LNCAP (cell line): ENCODE measurements around the gene POMGNT1.

ENCODE experiments used
- TF ChIP-seq, protein P1 (sequence below): fragments of 450-650 bp; IDR thresholded peaks from 2 replicates; pipeline ENCODE4 v1.5.1; 2017; ENCODE audit warnings: mild to moderate bottlenecking

The POMGNT1 gene

DNA sequence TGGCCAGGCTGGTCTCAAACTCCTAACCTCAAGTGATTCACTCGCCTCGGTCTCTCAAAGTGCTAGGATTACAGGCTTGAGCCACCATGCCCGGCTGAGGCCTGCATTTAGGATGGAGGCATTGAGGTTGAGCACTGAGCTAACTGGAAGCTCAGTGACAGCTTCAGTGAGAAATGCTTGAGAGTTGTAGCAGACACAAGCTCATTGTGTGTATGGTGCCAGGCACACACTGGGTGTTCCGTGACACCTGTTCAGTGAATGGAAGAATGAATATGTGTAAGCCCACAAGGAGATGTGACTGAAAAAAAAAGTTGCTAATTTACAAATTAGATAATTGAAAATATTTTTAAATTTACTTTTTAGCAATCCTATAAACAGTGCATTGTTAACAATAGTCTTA is 26.7 kb upstream of the POMGNT1 start:
- TF ChIP-seq, protein P1, sequence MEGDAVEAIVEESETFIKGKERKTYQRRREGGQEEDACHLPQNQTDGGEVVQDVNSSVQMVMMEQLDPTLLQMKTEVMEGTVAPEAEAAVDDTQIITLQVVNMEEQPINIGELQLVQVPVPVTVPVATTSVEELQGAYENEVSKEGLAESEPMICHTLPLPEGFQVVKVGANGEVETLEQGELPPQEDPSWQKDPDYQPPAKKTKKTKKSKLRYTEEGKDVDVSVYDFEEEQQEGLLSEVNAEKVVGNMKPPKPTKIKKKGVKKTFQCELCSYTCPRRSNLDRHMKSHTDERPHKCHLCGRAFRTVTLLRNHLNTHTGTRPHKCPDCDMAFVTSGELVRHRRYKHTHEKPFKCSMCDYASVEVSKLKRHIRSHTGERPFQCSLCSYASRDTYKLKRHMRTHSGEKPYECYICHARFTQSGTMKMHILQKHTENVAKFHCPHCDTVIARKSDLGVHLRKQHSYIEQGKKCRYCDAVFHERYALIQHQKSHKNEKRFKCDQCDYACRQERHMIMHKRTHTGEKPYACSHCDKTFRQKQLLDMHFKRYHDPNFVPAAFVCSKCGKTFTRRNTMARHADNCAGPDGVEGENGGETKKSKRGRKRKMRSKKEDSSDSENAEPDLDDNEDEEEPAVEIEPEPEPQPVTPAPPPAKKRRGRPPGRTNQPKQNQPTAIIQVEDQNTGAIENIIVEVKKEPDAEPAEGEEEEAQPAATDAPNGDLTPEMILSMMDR, result no peak

DNA sequence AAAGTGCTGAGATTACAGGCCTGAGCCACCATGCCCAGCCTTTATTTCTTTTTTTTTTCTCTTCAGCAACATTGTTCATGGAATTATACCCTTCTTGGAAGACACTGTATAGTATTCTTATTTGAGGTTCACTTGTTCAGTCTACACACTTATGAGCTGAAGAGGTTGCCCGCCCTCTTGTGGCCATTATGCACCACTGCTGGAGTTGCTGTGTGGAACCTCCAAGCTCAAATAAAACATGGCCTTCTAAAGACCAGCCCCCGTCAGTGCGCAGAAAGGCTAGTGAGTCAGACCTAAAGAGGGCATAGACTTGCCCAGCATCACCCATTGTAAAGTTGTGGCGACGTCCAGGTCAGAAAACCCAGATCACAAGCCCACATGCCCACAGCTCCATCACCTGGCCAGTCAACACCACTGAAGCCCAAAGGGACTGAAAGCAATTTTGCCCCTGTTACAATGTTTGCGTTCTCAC is 25.3 kb upstream of the POMGNT1 start:
- TF ChIP-seq, protein P1, result peak; percentile 99

DNA sequence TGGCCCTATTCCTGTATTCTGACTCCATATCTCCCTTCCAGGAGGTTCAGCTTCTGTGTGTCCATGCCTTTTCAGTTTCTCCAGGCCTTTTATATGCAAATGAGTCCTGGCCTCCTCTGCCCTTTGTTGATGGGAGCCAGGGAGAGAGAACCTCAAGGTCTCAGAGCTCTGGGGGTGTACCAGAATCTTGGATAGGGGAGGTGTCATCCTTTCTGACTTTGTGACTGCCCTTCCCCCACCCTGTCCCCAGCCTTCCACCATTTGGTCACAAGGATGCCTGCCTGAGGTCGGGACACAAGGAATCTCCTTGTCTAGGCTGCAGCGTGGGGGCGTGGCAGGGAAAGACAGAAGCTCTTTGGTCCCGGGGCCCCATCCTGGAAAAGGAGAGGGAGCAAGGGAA is 23.5 kb upstream of the POMGNT1 start:
- TF ChIP-seq, protein P1, result no peak

DNA sequence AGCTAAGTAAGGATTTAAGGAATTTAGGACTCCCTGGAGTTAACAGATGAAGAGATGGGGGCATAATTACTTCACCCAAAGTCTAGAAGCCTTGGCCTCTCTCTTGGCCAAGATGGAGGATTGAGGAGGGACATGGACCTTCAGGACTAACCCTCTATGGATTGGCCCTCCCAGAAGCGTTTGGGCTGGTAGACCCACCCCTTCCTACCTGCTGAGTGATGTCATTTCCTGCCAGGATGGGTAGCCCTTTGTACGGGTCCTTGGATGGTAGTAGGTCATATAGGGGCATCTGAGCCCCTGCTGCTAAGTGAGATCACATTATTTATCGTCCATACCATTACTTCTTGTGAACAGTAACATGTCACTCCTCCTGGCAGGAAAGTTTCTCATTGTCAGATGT is 22.6 kb upstream of the POMGNT1 start:
- TF ChIP-seq, protein P1, result no peak

DNA sequence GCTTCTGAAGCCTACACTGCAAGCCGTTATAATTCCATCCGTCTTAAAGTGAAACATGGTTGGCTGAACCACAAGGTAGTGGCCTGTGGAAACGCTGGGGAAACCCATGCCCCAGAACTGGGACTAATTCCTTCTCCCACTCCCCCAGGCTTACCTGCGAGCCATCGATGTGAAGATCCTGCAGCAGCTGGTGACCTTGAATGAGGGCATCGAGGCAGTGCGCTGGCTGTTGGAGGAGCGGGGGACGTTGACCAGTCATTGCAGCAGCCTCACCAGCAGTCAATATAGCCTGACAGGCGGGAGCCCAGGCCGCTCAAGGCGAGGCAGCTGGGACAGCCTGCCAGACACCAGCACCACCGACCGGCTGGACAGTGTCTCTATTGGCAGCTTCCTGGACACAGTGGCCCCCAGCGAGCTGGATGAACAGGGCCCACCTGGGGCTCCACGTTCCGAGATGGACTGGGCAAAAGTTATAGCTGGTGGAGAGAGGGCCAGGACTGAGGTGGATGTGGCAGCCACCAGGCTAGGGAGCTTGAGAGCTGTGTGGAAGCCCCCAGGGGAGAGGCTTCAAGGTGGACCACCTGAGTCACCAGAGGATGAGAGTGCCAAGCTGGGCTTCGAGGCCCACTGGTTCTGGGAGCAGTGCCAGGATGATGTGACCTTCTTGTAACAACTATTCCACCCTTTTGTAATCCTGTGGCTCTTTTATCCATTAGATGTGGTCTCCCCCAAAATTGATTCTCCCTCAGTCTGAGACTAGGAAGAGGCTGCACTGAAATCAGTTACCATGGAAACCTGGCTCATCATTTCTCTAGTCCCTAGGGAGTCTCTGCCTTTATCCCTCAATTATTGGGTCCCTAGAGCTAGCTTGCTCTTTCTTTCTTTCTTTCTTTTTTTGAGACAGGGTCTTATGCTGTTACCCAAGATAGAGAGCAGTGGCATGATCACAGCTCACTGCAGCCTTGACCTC is 21.6 kb upstream of the POMGNT1 start:
- TF ChIP-seq, protein P1, result no peak

DNA sequence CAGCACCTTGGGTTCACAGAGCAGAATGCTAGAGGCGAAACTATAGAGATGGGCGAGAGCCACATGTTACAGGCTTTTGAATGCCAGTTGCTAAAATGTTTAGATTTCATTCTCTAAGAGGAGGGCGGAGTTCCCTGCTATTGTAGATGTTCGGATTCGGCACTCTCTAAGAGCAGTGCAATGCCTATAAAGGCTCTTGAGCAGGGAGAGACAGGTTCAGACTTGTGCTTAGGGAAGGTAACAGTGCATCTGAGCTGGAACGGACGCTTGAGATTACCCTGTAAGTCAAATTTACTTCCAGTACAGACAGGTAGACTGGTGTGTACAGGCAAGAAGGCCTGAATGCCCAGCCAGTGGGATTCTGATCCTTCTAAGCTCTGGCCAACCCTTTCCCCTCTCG is 20.2 kb upstream of the POMGNT1 start:
- TF ChIP-seq, protein P1, result no peak

DNA sequence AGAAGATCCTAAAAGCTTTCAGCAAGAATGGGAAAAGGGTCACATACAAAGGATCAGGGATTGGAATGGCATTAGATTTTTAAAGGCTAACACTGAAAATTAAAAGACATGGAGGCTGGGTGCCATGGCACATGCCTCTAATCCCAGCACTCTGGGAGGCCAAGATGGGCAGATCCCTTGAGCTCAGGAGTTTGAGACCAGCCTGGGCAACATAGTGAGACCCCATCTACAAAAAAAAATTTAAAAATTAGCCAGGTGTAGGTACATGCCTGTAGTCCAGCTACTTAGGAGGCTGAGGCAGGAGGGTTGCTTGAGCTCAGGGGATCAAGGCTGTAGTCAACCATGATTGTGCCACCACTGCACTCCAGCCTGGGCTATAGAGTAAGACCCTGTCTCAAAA is 17.3 kb upstream of the POMGNT1 start:
- TF ChIP-seq, protein P1, result no peak
